Measurements from ENCODE around the gene MXI1.
"Not testable (repeated sequence)": the region's sequence is repeated elsewhere in the genome, so short reads cannot be mapped to it uniquely, and the experiment has no call there.

MXI1 gene

GRCh38 chr10:110244550-110244949, 37.1 kb downstream of the MXI1 start:
- no peak for DNase-seq

- not testable (repeated sequence) for DNase-seq
Measured at GRCh38 chr10:110247833-110248232, 40.4 kb downstream of the MXI1 start.

GRCh38 chr10:110249489-110249888, 42.1 kb downstream of the MXI1 start:
- DNase-seq: not testable (repeated sequence)

GRCh38 chr10:110251392-110251791, 44.0 kb downstream of the MXI1 start:
- not testable (repeated sequence) for DNase-seq

- no peak for DNase-seq
Measured at GRCh38 chr10:110252151-110252550, 44.7 kb downstream of the MXI1 start.

- DNase-seq: no peak
Measured at GRCh38 chr10:110254467-110254866, 47.1 kb downstream of the MXI1 start.

- no peak for DNase-seq
Measured at GRCh38 chr10:110258542-110258941, 51.1 kb downstream of the MXI1 start.

- no peak for DNase-seq
Measured at GRCh38 chr10:110259317-110259716, 51.9 kb downstream of the MXI1 start.

- DNase-seq: no peak
Measured at GRCh38 chr10:110260746-110261477, 53.5 kb downstream of the MXI1 start.

GRCh38 chr10:110263164-110263563, 55.8 kb downstream of the MXI1 start:
- no peak for DNase-seq

- DNase-seq: no peak
Measured at GRCh38 chr10:110265573-110266193, 58.3 kb downstream of the MXI1 start.

GRCh38 chr10:110267276-110267675, 59.9 kb downstream of the MXI1 start:
- no peak for DNase-seq

GRCh38 chr10:110268442-110268841, 61.0 kb downstream of the MXI1 start:
- DNase-seq: no peak

- DNase-seq: no peak
Measured at GRCh38 chr10:110268971-110269370, 61.6 kb downstream of the MXI1 start.

GRCh38 chr10:110269374-110270318, 62.2 kb downstream of the MXI1 start:
- no peak for DNase-seq

- not testable (repeated sequence) for DNase-seq
Measured at GRCh38 chr10:110272995-110273394, 65.6 kb downstream of the MXI1 start.

- DNase-seq: no peak
Measured at GRCh38 chr10:110273474-110273873, 66.1 kb downstream of the MXI1 start.

- DNase-seq: no peak
Measured at GRCh38 chr10:110274072-110274627, 66.7 kb downstream of the MXI1 start.

- no peak for DNase-seq
Measured at GRCh38 chr10:110274647-110275046, 67.2 kb downstream of the MXI1 start.

- DNase-seq: no peak
Measured at GRCh38 chr10:110275128-110275729, 67.8 kb downstream of the MXI1 start.

GRCh38 chr10:110276603-110277002, 69.2 kb downstream of the MXI1 start:
- no peak for DNase-seq

GRCh38 chr10:110277591-110277990, 70.2 kb downstream of the MXI1 start:
- no peak for DNase-seq
